ENCODE results near the gene ALDH3B1.

The ALDH3B1 gene

GRCh38 chr11:67999201-67999629, 10.9 kb upstream of the ALDH3B1 start:
- no peak overlapping the region for H3K4me3 ChIP-seq
- no peak overlapping the region for H3K27ac ChIP-seq
- no peak for TF ChIP-seq CTCF (IDR thresholded peaks at IDR 0.05)
- peak; percentile 70 for DNase-seq (ENCODE audit: low spot score)

DNA sequence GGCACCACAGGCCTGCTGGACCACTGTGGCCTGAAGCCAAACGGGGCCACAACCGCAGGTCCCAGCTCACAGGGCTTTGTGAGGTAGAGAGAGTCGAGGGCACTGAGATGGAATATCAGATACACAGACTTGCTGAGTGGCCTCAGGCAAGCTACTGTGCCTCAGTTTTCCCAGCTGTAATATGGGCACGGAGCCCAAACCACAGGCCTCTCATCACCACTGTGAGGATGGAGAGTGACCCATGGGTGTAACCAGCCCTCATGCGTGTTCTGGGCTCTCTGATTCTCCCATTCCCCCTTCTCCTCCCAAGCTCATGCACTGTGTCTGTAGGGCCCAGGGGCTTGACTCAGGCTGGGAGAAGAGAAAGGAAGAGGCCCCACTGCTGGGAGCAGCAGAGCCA, 10.4 kb upstream of the ALDH3B1 start:
- no peak for DNase-seq (ENCODE audit: low spot score)
- no peak overlapping the region for H3K27ac ChIP-seq
- no peak for TF ChIP-seq CTCF (IDR thresholded peaks at IDR 0.05)
- no peak overlapping the region for H3K4me3 ChIP-seq

DNA sequence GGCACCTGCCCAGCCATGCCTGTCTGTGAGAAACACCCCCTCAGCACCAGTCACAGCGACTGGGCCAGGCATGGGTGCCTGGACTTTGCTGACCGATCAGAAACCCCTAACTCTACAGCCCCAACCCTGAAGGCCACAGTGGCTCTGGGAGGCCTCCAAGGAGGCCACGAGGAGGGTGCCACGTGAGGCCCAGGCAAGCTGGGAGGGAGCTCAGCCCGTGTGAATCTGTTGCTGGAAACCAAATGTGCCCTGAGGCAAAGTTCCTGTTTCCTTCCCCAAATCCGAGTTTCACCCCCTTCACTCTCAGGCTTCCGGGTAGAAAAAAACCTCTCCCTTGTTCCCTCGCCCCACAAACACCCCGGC, 7.6 kb upstream of the ALDH3B1 start:
- no peak for TF ChIP-seq CTCF (IDR thresholded peaks at IDR 0.05)
- H3K27ac ChIP-seq, result peak overlapping the region in 1 of 2 donors; percentile 89
- DNase-seq (ENCODE audit: low spot score), result peak; percentile 74
- H3K4me3 ChIP-seq, result peak overlapping the region; percentile 96

DNA sequence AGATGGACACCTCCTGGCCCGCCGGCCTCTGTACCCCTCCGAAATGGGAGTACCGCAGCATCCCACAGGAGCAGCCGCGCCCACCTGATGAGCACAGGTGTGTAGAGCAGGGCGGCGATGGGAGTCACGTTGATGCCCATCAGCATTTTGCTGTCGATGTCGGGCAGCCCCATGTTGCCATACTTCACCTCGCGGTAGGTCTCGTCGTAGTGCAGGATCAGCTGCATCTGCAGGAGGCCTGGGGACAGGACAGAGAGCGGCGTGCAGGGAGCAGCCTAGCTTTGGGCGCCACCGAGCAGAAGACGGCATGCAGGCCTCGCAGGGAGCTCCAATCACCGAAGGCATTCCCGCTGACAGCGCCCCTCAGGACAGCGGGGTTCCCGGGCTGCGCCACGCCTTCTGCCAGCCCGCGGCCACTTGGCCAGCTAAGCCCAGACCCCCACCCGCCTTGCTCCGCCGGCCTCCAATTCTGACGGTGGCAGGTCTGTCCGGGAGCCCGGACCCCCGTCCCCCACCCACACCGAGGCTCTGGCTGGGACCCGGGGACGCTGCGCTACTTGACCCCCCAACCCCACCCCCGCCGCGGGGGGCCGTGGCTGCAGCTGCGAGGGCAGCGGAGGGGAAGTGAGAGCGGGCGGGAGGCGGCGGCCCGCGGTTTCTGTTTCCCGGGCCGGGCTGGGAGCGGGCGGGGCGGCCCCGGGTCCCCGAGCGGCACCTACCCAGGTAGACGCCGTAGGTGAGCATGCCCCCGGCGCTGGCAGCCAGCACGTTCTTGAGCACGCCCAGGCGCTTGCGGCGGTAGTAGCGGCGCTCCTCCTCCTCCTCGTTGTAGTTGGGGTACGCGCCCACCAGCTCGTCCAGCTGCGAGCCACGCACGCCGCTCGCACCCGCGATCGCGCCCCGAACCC, 6.9 kb upstream of the ALDH3B1 start:
- H3K4me3 ChIP-seq, result peak overlapping the region; percentile 96
- no peak for TF ChIP-seq CTCF (IDR thresholded peaks at IDR 0.05)
- DNase-seq (ENCODE audit: low spot score), result peak; percentile 79
- H3K27ac ChIP-seq, result peak overlapping the region; percentile 66 to 89

DNA sequence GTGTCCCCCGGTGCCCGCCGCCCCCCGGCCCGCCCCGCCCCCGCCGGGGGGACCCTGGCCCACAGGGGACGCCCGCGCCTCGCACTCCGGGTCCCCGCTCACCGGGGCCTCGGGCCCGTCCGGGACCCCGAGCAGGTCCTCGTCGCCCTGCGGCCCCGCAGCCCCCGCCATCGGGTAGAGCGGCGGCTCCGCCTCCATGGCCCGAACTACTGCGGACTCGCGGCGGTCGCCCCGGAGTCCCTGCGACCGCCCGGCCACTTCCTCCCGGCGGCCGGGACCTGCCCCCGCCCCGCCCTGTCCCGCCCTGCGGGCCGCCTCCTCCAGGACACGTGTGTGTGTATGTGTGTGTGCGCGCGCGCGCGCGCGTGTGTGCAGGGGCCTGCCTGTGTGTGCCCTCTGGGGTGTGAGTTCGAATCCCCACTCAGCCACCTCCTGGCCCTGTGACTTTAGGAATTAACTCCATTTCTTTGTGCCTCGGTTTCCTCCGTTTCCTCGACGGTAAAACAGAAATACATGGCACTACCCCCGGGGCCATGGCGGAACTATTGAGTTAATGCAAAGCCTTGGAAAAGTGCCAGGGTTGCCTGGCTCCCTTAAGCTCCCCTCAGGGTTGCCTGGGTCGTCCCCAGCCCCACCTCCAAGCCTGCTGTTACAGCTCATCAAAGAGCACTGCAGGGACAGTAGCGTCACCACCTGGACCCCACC, 6.1 kb upstream of the ALDH3B1 start, which contains the start of gene UNC93B1:
UNC93B1 (minus strand) TSS at position 252 of the 705 bp plus-strand sequence; CDS start at position 198, 54 bp downstream.
- peak; percentile 92 for DNase-seq (ENCODE audit: low spot score)
- TF ChIP-seq CTCF (IDR thresholded peaks at IDR 0.05), result no peak
- Histone ChIP-seq H3K4me3 (peak within 1 kb of the TSS; percentile 96), H3K27ac (peak within 1 kb of the TSS; percentile 66 to 89)

DNA sequence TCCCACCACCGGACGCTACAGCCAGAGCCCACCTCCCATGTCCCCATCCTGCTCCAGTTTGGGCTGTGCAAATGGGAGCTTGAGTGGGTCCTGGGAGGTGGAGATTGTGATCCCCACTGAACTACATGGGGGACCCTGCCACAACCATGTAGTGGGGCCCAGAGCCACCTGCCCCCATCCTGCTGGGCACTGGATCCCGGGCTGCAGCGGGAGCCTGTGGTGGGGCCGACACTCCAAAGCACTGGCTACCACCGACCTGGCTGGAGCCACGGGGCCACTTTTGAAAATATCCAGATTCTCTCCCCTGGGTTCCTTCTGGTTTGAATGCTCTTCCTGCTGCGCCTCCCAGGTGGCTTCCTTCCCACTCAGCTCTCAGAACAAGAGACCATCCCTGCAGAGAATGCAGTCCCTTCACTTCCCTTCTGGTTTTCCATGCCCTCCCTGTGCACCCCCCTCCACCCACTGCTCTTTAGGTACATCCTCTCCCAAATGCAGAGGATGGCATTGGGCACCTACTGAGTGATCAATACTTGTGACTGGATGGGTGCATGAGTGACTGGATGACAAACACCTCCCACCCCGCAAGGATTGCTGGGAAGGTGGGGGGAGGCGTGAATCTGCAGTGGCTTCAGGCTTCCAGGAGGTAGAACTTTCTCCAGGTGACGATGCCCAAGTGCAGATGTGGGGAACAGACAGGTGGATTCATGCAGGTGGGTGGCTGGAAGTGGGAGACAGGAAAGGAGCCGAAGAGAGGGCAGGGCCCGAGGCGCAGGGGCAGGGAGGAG, 5.4 kb upstream of the ALDH3B1 start:
- DNase-seq (ENCODE audit: low spot score), result peak; percentile 72
- H3K4me3 ChIP-seq, result peak overlapping the region; percentile 96
- no peak for TF ChIP-seq CTCF (IDR thresholded peaks at IDR 0.05)
- H3K27ac ChIP-seq, result peak overlapping the region in 1 of 2 donors; percentile 89

All from coronary artery (tissue), 2 donors.